ENCODE measurements around the gene WDR62. TPM values are rescaled to one million over a fixed set of nuclear protein-coding genes. Genes with fewer than 3 reads are reported as not detected.
A peak's percentile ranks its signal among the peaks of the same experiment; 100 is the strongest.

Gene WDR62
- total and polyA plus RNA-seq, 2 of the 8 experiments (the other 6 are each of a cell fraction or from before 2014, with no cell fraction given) = 28.2 to 39.5 TPM

GRCh38 chr19:36051236-36051635, 3.5 kb upstream of the WDR62 start (continued):
- TF ChIP-seq SRF (IDR thresholded peaks at IDR 0.05; ENCODE audit: low read depth, low read length) (no peak), ATF3 (IDR thresholded peaks at IDR 0.05; ENCODE audit: insufficient read depth, low read depth, low read length) (0 out of 2 replicates have a peak, but pooled peaks have one; percentile 24), CTCF (IDR thresholded peaks at IDR 0.05; ENCODE audit: control extremely low read depth in 1 of 3, insufficient read depth in 1 of 3, low read depth in 1 of 3, low read length in 3 of 3) (peak; percentile 90 to 99 (median 91)), CREB1 (IDR thresholded peaks at IDR 0.05) (0 out of 2 replicates have a peak, but pooled peaks have one; percentile 32), CHD2 (IDR thresholded peaks at IDR 0.05; ENCODE audit: low read length) (no peak), SIN3A (conservative IDR thresholded peaks at IDR 0.05 in 1 of 2, IDR thresholded peaks at IDR 0.05 in 1 of 2; ENCODE audit: low read depth in 1 of 2, low read length in 2 of 2) (no peak; a peak in 1 of 4 replicates), POU5F1 (IDR thresholded peaks at IDR 0.05; ENCODE audit: low read depth, low read length) (no peak), NRF1 (IDR thresholded peaks at IDR 0.05; ENCODE audit: low read depth, low read length) (no peak)
